NCI-H1694 treated with DMSO at 0.1 percent for 48 hours (cell line): ENCODE results near the gene DNMT3B.

Experiments
- DNase-seq: peaks from one replicate; lab custom pipeline; 2025; lab: John Stamatoyannopoulos, UW

The DNMT3B gene

DNA sequence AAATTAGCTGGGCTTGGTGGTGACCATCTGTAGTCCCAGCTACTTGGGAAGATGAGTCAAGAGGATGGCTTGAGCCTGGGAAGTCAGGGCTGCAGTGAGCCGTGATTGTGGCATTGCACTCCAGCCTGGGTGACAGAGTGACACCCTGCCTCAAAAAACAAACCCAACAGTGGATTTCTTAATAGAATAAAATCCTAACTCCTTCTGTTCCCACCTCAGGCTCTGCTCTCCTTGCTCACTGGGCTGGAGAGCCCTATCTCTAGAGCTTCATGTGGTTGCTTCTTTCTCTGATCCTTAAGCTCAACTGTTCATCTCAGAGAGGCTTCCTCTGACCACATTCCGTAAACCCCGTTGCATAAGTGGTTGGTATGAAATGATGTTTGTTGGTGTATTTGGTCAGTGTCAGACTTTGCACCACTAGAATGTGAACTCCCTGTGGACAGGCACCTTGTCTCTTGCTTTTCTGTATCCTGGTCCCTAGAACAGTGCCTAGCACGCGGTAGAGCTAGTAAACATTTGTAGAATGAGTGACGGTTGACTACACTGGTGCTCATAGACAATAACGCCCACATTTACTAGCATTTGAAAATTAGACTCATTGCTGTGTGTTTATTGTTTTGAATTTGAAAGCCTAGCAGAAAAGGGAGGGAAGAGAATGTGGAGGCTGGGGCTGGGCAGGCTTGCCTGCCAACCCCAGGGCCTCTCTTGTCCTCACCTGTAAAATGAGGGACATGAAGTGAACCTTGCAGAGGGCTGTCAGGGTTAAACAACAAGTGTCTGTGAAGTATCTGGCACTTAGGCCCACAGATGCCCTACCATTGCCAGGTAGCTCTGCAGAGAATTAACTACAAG, 61.8 kb downstream of the DNMT3B start:
- DNase-seq = no peak

DNA sequence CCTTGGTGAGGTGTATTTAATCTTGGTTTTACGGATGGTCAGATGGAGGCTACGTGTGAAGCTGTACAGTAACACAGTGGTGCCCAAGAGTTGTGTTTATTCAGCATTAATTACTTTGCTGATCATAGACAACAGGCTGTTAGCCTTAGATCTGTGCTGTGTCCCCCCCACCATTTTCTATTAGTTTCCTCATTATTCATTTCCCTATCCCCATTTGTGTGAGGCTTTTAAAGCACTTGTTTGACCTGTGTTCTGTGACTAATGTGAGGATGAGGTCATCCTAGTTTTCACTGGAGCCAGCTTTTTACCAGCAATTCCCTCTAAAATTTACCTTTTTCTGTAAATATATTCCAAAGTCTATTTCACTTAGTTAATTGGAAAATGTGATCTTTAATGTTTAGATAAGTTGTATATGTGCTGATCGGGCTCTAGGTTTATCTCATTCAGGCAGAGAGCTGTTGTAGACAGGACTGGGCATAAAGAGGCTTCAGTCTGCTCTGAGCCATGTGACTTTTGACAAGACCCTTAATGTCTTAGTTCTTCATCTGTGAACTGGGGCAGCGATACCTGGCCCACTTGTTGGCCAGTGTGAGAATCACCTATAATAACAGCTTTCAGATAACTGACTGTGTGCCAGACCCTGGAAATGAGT, 66.0 kb downstream of the DNMT3B start:
- DNase-seq = no peak

DNA sequence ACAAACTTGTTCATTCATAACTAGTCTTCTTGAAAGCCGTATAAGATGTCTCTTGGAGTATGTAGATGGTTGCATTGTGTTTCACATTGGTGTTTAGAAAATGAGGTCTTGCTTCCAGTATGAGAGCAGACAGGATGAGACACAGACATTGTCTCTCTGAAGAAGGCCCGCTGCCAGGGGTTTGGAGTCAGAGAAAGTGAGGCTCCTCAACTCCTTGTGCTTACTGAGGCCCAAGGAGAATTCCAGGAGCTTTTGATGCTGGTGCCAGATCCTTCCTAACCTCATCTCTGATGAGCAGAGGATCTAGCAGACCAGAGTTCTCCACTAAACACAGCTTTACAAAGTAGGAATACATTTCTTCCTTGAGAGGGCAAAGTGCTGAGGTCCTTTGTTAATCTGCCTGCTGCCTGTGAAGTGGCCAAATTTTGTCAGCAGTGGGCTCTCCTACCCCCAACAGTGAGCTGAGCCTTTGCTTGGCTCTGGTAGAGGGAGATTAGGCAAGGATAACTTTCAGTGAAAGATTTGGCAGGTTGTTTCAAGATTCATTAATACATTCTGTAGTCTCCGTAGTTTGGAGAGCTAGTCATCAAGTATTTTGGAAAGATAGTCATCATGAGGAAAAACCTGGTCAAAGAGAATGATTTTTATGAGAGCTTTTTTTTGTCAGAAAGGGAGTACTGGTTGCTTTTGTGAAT, 67.3 kb downstream of the DNMT3B start:
- DNase-seq = no peak

DNA sequence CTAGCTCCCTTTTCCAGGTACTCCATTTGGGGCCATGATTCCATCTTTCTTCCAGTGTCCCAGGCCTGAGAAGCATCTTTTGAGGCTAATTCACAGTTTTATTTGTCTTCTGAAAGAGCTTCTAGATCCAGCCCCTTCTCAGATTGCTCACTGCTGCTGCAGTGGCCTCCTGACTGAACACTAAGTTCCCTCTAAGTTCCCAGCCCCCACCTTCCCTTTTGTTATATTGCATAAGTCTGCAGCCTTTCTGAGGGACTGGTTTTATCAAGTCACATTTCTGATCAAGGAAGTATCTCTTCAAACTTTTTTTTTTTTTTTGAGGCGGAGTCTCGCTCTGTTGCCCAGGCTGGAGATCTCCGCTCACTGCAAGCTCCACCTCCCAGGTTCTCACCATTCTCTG, 68.3 kb downstream of the DNMT3B start:
- no peak for DNase-seq

DNA sequence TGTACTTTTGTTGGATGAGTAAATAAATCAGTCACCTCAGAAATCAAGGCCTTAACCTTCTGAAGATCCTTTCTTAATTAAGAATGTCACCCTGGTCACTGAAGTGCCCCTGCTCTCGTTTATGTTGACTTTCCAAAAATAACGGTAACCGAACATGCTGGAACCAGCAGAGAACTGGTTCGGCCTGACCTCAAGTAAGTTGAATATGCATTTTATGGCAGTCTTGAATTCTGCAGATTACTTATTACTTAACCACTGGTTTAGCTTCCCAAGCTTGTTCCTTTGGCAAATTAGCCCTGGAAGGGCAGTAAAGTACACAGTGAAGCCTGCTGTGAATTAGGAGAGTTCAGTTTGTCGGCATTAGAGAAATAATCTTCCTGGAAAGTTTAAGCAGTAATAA, 69.8 kb downstream of the DNMT3B start:
- DNase-seq = no peak

DNA sequence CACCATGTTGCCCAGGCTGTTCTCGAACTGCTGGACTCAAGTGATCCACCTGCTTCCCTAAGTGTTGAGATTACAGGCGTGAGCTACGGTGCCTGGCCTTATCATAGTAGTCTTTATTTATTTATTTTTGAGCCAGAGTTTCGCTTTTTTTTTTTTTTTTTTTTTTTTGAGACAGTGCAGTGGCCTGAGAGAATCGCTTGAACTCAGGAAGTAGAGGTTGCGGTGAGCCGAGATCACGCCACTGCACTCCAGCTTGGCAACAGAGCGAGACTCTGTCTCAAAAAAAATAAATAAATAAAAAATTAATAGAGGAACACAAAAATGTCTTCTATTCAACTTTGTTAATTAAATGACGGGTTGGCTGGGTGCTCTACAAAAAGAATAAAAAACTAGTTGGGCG, 70.5 kb downstream of the DNMT3B start:
- DNase-seq = no peak

DNA sequence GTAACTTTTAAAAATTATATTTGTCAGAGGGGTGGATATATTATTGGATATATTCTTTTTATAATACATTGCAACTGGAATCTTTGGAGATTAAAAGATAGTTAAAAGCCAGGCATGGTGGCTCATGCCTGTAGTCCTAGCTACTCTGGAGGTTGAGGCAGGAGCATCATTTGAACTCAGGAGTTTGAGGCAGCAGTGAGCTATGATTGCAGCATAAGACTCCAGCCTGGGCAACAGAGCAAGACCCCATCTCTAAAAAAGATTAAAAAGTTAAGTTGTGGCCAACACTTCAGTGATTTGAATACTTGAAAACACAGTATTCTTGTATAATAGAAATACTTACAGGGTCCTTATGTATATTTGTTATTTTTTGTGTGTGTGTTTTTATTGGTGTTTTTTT, 72.8 kb downstream of the DNMT3B start:
- DNase-seq = no peak

DNA sequence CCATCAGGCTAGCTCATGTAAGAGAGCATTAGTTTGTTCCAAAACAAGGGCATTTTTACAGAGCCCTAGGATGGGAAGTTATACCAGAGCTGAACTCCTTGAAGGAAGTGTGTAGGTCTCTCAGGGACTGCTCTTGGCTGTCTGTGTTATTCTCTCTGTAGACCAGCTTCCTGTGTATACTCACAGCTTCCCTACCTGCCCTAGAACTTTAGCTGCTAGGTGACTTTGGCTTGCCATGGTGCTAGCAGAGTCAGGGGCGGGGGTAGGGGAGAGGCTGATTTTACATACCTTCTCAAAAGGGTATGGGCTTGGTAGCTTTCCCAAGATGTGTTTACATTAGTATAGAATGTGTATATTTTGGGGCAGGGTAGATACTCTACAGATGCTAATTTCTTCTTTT, 75.0 kb downstream of the DNMT3B start:
- no peak for DNase-seq

DNA sequence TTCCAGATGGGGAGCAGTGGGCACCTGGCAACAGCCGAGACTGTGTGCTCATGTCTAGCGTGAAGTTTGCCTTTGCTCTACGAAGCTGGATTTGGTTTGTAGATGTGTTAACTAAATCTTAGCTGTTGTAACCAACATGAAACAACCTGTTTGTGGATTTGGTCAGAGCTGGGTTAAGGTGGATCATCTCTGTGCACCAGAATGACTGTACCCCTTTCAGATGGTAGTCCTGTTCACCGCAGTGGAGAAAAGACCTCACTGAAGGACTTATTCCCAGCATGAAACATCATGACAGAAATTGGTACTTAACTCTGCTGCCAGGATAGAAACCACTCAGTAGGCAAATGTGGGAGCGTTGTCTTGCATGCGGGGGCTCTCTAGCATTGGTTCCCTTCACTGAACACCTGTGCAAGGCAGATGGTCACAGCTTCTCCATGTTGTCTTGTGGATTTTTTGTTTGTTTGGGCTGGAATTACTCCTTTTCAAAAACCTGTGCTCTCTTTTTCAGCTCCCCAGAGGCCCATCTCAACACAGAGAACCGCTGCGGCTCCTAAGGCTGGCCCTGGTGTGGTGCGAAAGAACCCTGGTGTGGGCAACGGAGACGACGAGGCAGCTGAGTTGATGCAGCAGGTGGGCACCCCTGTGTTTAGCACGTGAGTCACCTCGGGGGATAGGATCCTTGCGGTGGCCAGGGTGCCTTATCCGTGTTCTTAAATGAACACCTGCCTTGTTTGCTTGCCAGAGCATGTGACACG, 77.2 kb downstream of the DNMT3B start:
- no peak for DNase-seq

DNA sequence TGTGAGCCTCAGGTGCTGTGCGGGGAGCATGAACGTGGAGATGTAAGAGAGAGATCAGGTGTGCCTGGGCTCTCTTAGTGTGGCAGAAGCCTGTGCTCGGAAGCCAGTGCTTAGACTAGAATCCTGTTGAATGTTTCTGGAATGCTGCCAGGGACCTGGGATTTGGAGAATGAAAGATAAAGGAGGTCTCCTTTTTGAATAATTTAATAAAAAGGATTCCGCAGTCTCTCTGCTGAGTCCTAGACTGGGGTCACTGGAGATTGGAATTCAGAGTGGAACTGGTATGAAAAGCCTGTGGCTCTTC, 77.7 kb downstream of the DNMT3B start:
- no peak for DNase-seq

DNA sequence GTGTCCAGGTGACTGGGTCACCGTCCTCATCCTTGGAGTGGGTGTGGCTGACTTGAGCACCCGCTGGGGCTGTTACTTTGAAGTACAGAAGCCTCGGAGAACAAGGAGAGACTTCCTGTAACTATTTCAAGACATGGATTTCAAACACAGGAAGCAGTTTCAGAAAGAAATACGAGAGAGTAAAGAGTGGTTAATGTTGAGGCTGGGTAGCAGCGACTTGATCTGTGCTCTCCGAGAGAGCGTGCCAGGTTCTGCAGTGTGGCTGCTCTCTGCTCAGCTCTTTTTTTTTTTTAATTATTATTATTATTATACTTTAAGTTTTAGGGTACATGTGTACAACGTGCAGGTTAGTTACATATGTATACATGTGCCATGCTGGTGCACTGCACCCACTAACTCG, 79.0 kb downstream of the DNMT3B start:
- DNase-seq = no peak

DNA sequence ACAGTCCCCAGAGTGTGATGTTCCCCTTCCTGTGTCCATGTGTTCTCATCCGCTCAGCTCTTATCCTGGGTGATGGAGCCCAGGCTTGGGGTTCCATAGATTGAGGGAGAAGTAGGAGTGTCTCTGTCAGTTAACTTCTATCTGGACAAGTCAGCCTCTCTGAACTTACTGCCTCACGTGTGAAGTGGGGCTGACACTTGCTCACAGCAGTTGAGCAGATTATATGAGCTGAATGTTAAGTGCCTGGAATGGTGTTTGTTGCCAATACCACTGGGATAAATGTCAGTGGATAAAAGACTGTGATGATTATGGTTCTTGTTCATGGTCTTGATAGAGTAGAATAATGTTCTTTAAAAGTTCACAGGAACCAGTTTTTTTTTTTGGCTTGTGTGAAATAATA, 79.4 kb downstream of the DNMT3B start:
- no peak for DNase-seq

DNA sequence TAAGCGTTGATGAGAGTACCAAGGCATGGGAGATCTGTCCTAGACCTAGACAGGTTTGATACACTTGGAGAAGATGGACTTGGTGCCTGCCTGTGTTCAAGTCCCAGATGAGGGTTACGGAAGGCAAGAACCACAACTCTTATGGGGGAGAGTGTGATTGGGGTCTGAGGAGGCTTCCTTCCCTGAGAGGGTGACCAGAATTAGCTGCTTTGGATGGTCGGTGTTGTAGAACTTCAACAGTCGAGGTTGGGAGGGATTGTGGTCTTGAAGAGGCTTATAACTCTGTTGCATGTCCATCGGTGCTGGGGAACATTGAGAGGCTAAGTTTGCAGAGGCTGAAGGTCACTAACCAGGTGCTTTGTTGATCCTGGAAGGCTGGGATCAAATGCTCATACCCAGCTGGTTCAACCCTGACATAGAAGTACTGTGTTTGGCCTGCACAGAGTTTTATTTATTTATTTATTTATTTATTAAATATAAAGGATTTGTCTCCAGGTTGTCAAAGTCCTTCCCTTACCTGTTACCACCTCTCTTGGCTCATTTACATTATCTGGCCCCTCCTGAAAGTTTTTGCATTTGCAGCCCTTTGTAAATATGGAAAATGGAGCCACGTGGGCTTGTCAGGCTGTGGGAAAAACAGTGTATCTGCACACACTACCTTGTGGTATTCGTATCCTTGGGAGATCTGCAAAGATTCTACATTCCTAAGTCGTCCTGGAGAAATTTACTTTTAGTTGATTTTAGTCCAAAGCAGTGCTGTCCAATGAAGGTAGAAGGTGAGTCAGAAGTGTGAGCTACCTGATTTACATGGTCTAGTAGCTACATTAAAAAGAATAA, 80.7 kb downstream of the DNMT3B start:
- no peak for DNase-seq

DNA sequence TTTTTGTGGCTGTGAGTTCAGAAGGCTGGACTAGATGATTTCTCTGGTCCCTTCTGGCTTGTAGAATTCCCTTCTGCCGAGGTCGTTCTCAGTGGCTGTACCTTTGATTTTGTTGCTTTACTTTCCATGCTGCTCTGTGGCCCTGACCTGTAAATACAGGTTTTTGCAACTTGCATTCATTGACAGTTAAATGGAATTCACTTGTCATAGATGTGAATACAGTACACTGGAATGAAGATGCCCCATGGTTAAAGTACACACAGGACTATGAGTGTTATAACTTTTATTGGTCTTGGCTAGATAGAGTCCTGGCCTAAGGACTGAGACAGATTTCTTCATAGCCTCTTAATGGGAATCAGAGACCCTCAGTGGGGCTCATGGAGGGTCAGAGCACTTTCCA, 83.6 kb downstream of the DNMT3B start:
- DNase-seq = no peak

DNA sequence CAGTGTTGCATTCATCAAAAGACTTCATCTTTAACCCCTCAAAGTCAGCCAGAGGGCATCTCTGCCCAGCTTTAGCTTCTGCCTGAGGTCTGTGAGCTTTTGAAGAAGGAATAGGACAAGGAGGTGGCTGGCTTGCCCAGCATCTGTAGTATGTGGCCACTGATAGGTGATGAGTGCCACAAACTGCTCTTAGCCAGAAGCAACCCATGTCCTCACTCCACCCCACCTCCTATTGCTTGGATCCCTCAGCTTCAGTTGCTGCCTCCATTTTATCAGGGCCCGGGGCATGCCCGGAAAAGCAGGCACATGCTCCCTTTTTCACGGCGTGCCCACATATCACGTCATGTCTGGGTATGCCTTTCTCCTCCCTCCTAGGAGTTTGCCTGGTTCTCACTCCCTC, 84.7 kb downstream of the DNMT3B start:
- DNase-seq = no peak

DNA sequence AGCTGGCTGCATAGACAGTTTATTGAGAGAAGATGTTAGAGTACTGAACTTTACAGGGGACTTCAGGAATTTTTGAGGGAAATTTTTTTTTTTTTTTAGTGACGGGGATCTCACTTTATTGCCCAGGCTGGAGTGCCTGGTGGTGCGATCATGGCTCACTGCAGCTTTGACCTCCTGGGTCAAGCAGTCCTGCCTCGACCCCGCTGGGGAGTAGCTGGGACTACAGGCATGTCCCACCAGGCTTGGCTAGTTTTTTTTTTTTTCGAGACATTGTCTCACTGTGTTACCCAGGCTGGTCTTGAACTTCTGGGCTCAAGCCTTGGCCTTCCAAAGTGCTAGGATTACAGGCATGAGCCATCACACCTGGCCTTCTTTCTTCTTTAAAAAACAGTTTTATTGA, 85.8 kb downstream of the DNMT3B start:
- no peak for DNase-seq

DNA sequence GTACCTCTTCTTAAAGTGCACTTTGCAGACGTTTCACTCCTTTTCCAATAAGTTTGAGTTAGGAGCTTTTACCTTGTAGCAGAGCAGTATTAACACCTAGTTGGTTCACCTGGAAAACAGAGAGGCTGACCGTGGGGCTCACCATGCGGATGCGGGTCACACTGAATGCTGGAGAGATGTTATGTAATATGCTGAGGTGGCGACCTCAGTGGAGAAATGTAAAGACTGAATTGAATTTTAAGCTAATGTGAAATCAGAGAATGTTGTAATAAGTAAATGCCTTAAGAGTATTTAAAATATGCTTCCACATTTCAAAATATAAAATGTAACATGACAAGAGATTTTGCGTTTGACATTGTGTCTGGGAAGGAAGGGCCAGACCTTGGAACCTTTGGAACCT, 86.7 kb downstream of the DNMT3B start:
- no peak for DNase-seq

DNA sequence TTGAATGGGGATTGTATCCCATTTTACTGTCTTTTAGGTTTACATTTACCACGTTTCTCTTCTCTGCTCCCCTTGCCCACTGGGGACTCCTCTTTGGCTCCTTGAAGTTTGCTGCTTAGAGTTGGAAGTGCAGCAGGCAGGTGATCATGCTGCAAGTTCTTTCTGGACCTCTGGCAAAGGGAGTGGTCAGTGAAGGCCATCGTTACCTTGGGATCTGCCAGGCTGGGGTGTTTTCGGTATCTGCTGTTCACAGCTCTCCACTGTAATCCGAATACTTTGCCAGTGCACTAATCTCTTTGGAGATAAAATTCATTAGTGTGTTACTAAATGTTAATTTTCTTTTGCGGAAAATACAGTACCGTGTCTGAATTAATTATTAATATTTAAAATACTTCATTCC, 87.4 kb downstream of the DNMT3B start:
- no peak for DNase-seq

DNA sequence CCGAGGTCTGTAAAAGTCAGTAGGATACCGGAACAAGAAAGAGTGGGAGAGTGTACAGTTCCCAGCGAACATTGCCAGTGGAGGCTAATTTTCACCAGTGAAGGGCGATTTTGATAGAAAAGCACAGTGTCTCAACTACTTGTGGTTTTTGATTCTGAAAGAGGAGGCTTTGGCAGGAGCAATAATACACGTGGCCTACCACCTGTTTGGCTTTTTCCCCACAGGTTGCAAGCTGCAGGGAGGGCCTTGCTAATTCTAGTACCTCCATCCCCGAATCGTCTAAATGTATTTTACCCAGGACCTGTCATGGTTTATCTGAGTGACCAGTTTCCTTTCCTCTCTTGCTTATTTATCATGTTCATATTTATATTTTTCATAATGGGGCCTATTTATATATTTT, 93.2 kb downstream of the DNMT3B start:
- no peak for DNase-seq

DNA sequence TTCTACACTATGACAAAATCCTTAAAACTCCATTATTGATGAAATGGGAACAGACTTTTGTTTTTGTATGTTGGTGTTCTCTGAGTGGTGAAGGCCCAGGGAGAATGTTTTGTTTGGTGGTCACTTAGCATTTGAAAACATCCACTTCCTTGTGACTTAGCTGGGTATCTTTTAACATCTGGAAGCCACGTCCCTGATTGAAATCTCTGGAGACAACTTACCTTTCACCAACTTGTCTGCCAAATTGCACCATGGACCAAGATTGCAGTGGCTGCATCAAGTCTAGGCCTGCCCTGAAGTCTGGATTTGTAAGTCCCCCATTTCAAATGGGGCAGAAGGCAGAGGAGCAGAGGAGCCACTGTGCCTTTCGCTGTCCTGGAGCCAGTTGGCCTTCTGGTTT, 96.0 kb downstream of the DNMT3B start:
- DNase-seq = no peak
